GM23338 (cell line): Measurements from ENCODE around the gene SSTR3. TPM values are rescaled to one million over a fixed set of nuclear protein-coding genes. Genes with fewer than 3 reads are reported as not detected.

Experiments used
- ATAC-seq: fragments of 200-7000 bp; cut with Tn5 transposase; 3 replicates; pipeline ENCODE4 v1.9.1; 2020
- DNase-seq: peaks from one replicate; pipeline ENCODE4 v3.0.0-alpha.2; 2015; ENCODE audit warnings: low spot score
- H2AFZ ChIP-seq: fragments of 200-600 bp; sonication (generic); 2 replicates; pipeline ENCODE4 v1.8.0; 2016; ENCODE audit warnings: antibody characterized with exemption, mild to moderate bottlenecking, moderate library complexity
- H3F3A ChIP-seq: fragments of 200-600 bp; sonication (generic); replicated peaks from 2 replicates; pipeline ENCODE4 v1.8.0; 2017; ENCODE audit warnings: antibody characterized with exemption, mixed run types, low read depth
- H3K27ac ChIP-seq: fragments of 200-600 bp; sonication (generic); 2 replicates; pipeline ENCODE4 v1.6.1; 2016; ENCODE audit warnings: low read depth
- H3K27me3 ChIP-seq: fragments of 200-600 bp; sonication (generic); 2 replicates; pipeline ENCODE4 v1.8.0; 2016; ENCODE audit warnings: mild to moderate bottlenecking, mixed run types, moderate library complexity; ENCODE audit not compliant: insufficient read depth
- H3K36me3 ChIP-seq: fragments of 200-600 bp; sonication (generic); 2 replicates; pipeline ENCODE4 v1.8.0; 2016; ENCODE audit warnings: mild to moderate bottlenecking; ENCODE audit not compliant: insufficient read depth
- H3K4me1 ChIP-seq: fragments of 200-600 bp; sonication (generic); 2 replicates; pipeline ENCODE4 v1.8.0; 2016; ENCODE audit warnings: mild to moderate bottlenecking, moderate library complexity; ENCODE audit not compliant: insufficient read depth
- H3K4me2 ChIP-seq: fragments of 200-600 bp; sonication (generic); 2 replicates; pipeline ENCODE4 v1.7.1; 2017; ENCODE audit warnings: mixed run types
- H3K4me3 ChIP-seq: fragments of 200-600 bp; sonication (generic); 2 replicates; pipeline ENCODE4 v1.6.1; 2016; ENCODE audit warnings: mixed run types
- H3K79me2 ChIP-seq: fragments of 200-600 bp; sonication (generic); replicated peaks from 2 replicates; pipeline ENCODE4 v1.8.0; 2017; ENCODE audit warnings: mild to moderate bottlenecking; ENCODE audit not compliant: insufficient read depth
- H3K9me2 ChIP-seq: fragments of 200-600 bp; sonication (generic); 2 replicates; pipeline ENCODE4 v1.8.0; 2017; ENCODE audit not compliant: insufficient read depth
- H4K20me1 ChIP-seq: fragments of 200-600 bp; sonication (generic); replicated peaks from 2 replicates; pipeline ENCODE4 v1.8.0; 2017; ENCODE audit warnings: mild to moderate bottlenecking; ENCODE audit not compliant: insufficient read depth
- H3K27ac Mint-ChIP-seq: 2 replicates; pipeline ENCODE4 v1.8.0; 2020; ENCODE audit warnings: inconsistent platforms, mild to moderate bottlenecking, moderate library complexity, mixed read lengths
- H3K27me3 Mint-ChIP-seq: 3 replicates; pipeline ENCODE4 v1.8.0; 2022; ENCODE audit warnings: low read depth, mild to moderate bottlenecking, moderate library complexity, mixed read lengths, inconsistent platforms; ENCODE audit not compliant: insufficient read depth, poor library complexity
- H3K36me3 Mint-ChIP-seq: 3 replicates; pipeline ENCODE4 v1.8.0; 2021; ENCODE audit warnings: low read depth, mild to moderate bottlenecking, inconsistent platforms, moderate library complexity, mixed read lengths
- H3K4me1 Mint-ChIP-seq: 3 replicates; pipeline ENCODE4 v1.8.0; 2020; ENCODE audit warnings: mild to moderate bottlenecking, inconsistent platforms, mixed read lengths
- H3K4me3 Mint-ChIP-seq: 3 replicates; pipeline ENCODE4 v1.8.0; 2021; ENCODE audit warnings: moderate library complexity, mild to moderate bottlenecking, inconsistent platforms, mixed read lengths
- H3K9me3 Mint-ChIP-seq: 3 replicates; pipeline ENCODE4 v1.8.0; 2020; ENCODE audit warnings: moderate library complexity, mild to moderate bottlenecking, inconsistent platforms, mixed read lengths
- CTCF ChIP-seq, 2 experiments: fragments of 200-600 bp in 1 of 2; sonication (generic) in 1 of 2; conservative IDR thresholded peaks; 2 replicates each; pipeline versions ENCODE4 v1.5.1 to v1.6.1; 2016 to 2017; ENCODE audit warnings: antibody characterized with exemption in 2 of 2, low read depth in 2 of 2, mild to moderate bottlenecking in 2 of 2, moderate library complexity in 1 of 2
- ETS1 ChIP-seq: IDR thresholded peaks from 2 replicates; pipeline ENCODE4 v1.6.1; 2016; ENCODE audit warnings: antibody characterized with exemption
- EZH2 ChIP-seq: fragments of 200-600 bp; sonication (generic); IDR thresholded peaks from one replicate; pipeline ENCODE4 v1.8.0; 2017; ENCODE audit warnings: antibody characterized with exemption, mild to moderate bottlenecking, low read depth; ENCODE audit not compliant: unreplicated experiment
- EZH2phosphoT487 ChIP-seq: fragments of 200-600 bp; sonication (generic); IDR thresholded peaks from one replicate; pipeline ENCODE4 v1.8.1; 2018; ENCODE audit warnings: antibody characterized with exemption; ENCODE audit not compliant: unreplicated experiment
- JUNB ChIP-seq: IDR thresholded peaks from one replicate; pipeline ENCODE4 v1.6.1; 2016; ENCODE audit warnings: antibody characterized with exemption; ENCODE audit not compliant: unreplicated experiment
- NANOG ChIP-seq: IDR thresholded peaks from 2 replicates; pipeline ENCODE4 v1.6.1; 2016; ENCODE audit warnings: antibody characterized with exemption, borderline replicate concordance
- POLR2AphosphoS5 ChIP-seq: IDR thresholded peaks from 2 replicates; pipeline ENCODE4 v1.6.1; 2016; ENCODE audit warnings: antibody characterized with exemption, low read depth
- ZNF114 ChIP-seq: fragments of 250-450 bp; sonication (Bioruptor Pico); IDR thresholded peaks from 2 replicates; pipeline ENCODE4 v1.5.0; 2020; ENCODE audit warnings: mild to moderate bottlenecking, moderate library complexity
- ZNF331 ChIP-seq: fragments of 250-450 bp; sonication (Bioruptor Pico); IDR thresholded peaks from 2 replicates; pipeline ENCODE4 v1.5.0; 2020; ENCODE audit warnings: low read depth, mild to moderate bottlenecking, moderate library complexity
- polyA plus RNA-seq: library from polyadenylated mRNA; unstranded; fragments of >200 nt; fragmentation: Nextera tagmentation; extraction: Ambion mirVana; gene quantifications from 2 replicates; pipeline ENCODE4 v1.2.1, GENCODE V29; 2016
- total RNA-seq: library from RNA; depleted of rRNA; stranded (reverse); fragments of >200 nt; shearing (Covaris generic); gene quantifications from 2 replicates; pipeline ENCODE4 v1.2.3, GENCODE V29; 2014
- TF ChIP-seq, protein P1 (sequence below): IDR thresholded peaks from one replicate; pipeline ENCODE4 v1.6.1; 2018; ENCODE audit warnings: antibody characterized with exemption; ENCODE audit not compliant: unreplicated experiment

Gene SSTR3
- total and polyA plus RNA-seq, 2 experiments from 2014 or later = 0.66 TPM; not detected in 1

- Histone ChIP-seq H2AFZ (no peak overlapping the region), H3K4me2 (no peak overlapping the region), H4K20me1 (no peaks in the 10 kb centered on the region), H3K27me3 (no peaks in the 10 kb centered on the region), H3K27ac (no peak overlapping the region), H3K36me3 (peaks cover 5% of the 10 kb centered on the region; the same call in 1 of the 2 replicates), H3K4me1 (peaks cover 25% of the 10 kb centered on the region), H3K4me3 (no peak overlapping the region), H3K9me2 (no peaks in the 10 kb centered on the region), H3K79me2 (no peaks in the 10 kb centered on the region), H3F3A (peaks cover 9% of the 10 kb centered on the region; the same call in 1 of the 2 replicates)
- Mint-ChIP-seq H3K9me3 (peaks cover 23% of the 10 kb centered on the region), H3K27ac (no peak overlapping the region), H3K27me3 (peaks cover 5% of the 10 kb centered on the region), H3K4me1 (peaks cover 28% of the 10 kb centered on the region), H3K36me3 (peaks cover 39% of the 10 kb centered on the region), H3K4me3 (no peak overlapping the region)
- no peak for ATAC-seq
- TF ChIP-seq EZH2 = no peak
- TF ChIP-seq NANOG = no peak
- no peak for TF ChIP-seq ZNF114 (CRISPR knock-in tag)
- no peak for TF ChIP-seq CTCF (conservative IDR thresholded peaks at IDR 0.05; ENCODE audit: low read depth in 2 of 2)
- no peak for TF ChIP-seq JUNB
- TF ChIP-seq POLR2AphosphoS5 = no peak
- TF ChIP-seq, protein P1, sequence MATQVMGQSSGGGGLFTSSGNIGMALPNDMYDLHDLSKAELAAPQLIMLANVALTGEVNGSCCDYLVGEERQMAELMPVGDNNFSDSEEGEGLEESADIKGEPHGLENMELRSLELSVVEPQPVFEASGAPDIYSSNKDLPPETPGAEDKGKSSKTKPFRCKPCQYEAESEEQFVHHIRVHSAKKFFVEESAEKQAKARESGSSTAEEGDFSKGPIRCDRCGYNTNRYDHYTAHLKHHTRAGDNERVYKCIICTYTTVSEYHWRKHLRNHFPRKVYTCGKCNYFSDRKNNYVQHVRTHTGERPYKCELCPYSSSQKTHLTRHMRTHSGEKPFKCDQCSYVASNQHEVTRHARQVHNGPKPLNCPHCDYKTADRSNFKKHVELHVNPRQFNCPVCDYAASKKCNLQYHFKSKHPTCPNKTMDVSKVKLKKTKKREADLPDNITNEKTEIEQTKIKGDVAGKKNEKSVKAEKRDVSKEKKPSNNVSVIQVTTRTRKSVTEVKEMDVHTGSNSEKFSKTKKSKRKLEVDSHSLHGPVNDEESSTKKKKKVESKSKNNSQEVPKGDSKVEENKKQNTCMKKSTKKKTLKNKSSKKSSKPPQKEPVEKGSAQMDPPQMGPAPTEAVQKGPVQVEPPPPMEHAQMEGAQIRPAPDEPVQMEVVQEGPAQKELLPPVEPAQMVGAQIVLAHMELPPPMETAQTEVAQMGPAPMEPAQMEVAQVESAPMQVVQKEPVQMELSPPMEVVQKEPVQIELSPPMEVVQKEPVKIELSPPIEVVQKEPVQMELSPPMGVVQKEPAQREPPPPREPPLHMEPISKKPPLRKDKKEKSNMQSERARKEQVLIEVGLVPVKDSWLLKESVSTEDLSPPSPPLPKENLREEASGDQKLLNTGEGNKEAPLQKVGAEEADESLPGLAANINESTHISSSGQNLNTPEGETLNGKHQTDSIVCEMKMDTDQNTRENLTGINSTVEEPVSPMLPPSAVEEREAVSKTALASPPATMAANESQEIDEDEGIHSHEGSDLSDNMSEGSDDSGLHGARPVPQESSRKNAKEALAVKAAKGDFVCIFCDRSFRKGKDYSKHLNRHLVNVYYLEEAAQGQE = no peak
- DNase-seq = no peak
These were observed 20.1 kb downstream of the SSTR3 start for GRCh38 chr22:37192204-37192603.

- peaks cover 33% of the 10 kb centered on the region for H3K4me1 ChIP-seq
- peaks cover 10% of the 10 kb centered on the region; the same call in 1 of the 2 replicates for H3F3A ChIP-seq
- peaks cover 5% of the 10 kb centered on the region; the same call in 1 of the 2 replicates for H3K36me3 ChIP-seq
- no peak overlapping the region for H3K4me2 ChIP-seq
- Mint-ChIP-seq H3K36me3 (peaks cover 39% of the 10 kb centered on the region), H3K4me3 (no peak overlapping the region), H3K4me1 (peaks cover 30% of the 10 kb centered on the region), H3K9me3 (peaks cover 23% of the 10 kb centered on the region), H3K27ac (no peak overlapping the region), H3K27me3 (peaks cover 10% of the 10 kb centered on the region)
- H3K27ac ChIP-seq = no peak overlapping the region
- no peak overlapping the region for H3K4me3 ChIP-seq
- H3K27me3 ChIP-seq = no peaks in the 10 kb centered on the region
- no peaks in the 10 kb centered on the region for H3K9me2 ChIP-seq
- no peaks in the 10 kb centered on the region for H3K79me2 ChIP-seq
- H4K20me1 ChIP-seq = no peaks in the 10 kb centered on the region
- ATAC-seq (no peak), DNase-seq (no peak)
- no peak overlapping the region for H2AFZ ChIP-seq
- TF ChIP-seq ETS1 = no peak
- no peak for TF ChIP-seq EZH2phosphoT487
- TF ChIP-seq CTCF (conservative IDR thresholded peaks at IDR 0.05; ENCODE audit: low read depth in 2 of 2) = no peak
- TF ChIP-seq NANOG = no peak
- TF ChIP-seq ZNF331 (CRISPR knock-in tag) = no peak
- TF ChIP-seq JUNB = no peak
- TF ChIP-seq EZH2 = no peak
- TF ChIP-seq POLR2AphosphoS5 = no peak
These were observed 22.0 kb downstream of the SSTR3 start for GRCh38 chr22:37190262-37190780.
